ENCODE data around the gene FRAS1. TPM values are rescaled to one million over a fixed set of nuclear protein-coding genes. Genes with fewer than 3 reads are reported as not detected.

FRAS1 gene
- total RNA-seq, 1 experiment from 2014 or later, result 3.4 TPM

- intact Hi-C loops (cut with micrococcal nuclease), result no loop called here
- Histone ChIP-seq H4K20me1 (ENCODE audit: low read length) (no peaks in the 10 kb centered on the region), H3K9ac (ENCODE audit: low read length) (no peak overlapping the region), H3F3A (ENCODE audit: low read length, unreplicated experiment) (no peaks in the 10 kb centered on the region), H3K9me2 (replicated peaks; ENCODE audit: low read length) (no peaks in the 10 kb centered on the region), H3K4me3 (ENCODE audit: low read length) (no peak overlapping the region), H3K79me2 (ENCODE audit: low read length) (no peaks in the 10 kb centered on the region), H3K27ac (ENCODE audit: low read length) (no peak overlapping the region), H3K4me2 (ENCODE audit: low read length) (no peak overlapping the region), H3K27me3 (ENCODE audit: low read length) (no peaks in the 10 kb centered on the region), H2AFZ (ENCODE audit: low read length) (no peak overlapping the region), H3K4me1 (ENCODE audit: insufficient read depth, low read length) (peaks cover 10% of the 10 kb centered on the region), H3K36me3 (ENCODE audit: low read depth, low read length) (no peaks in the 10 kb centered on the region), H3K9me3 (ENCODE audit: low read length) (no peaks in the 10 kb centered on the region)
- ATAC-seq, result no peak
- ChIA-PET POLR2A (ENCODE audit: unreplicated experiment) (no interaction called here), CTCF (no interaction called here)
- no peak for DNase-seq
- TF ChIP-seq, protein P1, sequence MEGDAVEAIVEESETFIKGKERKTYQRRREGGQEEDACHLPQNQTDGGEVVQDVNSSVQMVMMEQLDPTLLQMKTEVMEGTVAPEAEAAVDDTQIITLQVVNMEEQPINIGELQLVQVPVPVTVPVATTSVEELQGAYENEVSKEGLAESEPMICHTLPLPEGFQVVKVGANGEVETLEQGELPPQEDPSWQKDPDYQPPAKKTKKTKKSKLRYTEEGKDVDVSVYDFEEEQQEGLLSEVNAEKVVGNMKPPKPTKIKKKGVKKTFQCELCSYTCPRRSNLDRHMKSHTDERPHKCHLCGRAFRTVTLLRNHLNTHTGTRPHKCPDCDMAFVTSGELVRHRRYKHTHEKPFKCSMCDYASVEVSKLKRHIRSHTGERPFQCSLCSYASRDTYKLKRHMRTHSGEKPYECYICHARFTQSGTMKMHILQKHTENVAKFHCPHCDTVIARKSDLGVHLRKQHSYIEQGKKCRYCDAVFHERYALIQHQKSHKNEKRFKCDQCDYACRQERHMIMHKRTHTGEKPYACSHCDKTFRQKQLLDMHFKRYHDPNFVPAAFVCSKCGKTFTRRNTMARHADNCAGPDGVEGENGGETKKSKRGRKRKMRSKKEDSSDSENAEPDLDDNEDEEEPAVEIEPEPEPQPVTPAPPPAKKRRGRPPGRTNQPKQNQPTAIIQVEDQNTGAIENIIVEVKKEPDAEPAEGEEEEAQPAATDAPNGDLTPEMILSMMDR (conservative IDR thresholded peaks at IDR 0.05; ENCODE audit: low read depth, low read length), result no peak
- TF ChIP-seq EZH2phosphoT487 (IDR thresholded peaks at IDR 0.05; ENCODE audit: borderline replicate concordance, low read length) (no peak), EZH2 (IDR thresholded peaks at IDR 0.05; ENCODE audit: low read length, unreplicated experiment) (no peak)
- BruUV-seq (replicated peaks), result no TSS peak
Observed at GRCh38 chr4:78372355-78372988, 315.3 kb downstream of the FRAS1 start.

- ChIA-PET CTCF (no interaction called here), POLR2A (ENCODE audit: unreplicated experiment) (no interaction called here)
- H3K4me3 ChIP-seq (ENCODE audit: low read length), result no peak overlapping the region
- DNase-seq, result no peak
- H3K27ac ChIP-seq (ENCODE audit: low read length), result no peak overlapping the region
- TF ChIP-seq EZH2 (IDR thresholded peaks at IDR 0.05; ENCODE audit: low read length, unreplicated experiment) (no peak), EZH2phosphoT487 (IDR thresholded peaks at IDR 0.05; ENCODE audit: borderline replicate concordance, low read length) (no peak)
- TF ChIP-seq, protein P1 (conservative IDR thresholded peaks at IDR 0.05; ENCODE audit: low read depth, low read length), result no peak
- no peaks in the 10 kb centered on the region for H3K27me3 ChIP-seq (ENCODE audit: low read length)
- no peak overlapping the region for H2AFZ ChIP-seq (ENCODE audit: low read length)
- H3K4me1 ChIP-seq (ENCODE audit: insufficient read depth, low read length), result no peaks in the 10 kb centered on the region; the same call in 1 of the 2 replicates
- H3K9ac ChIP-seq (ENCODE audit: low read length), result no peak overlapping the region
- no peak overlapping the region for H3K4me2 ChIP-seq (ENCODE audit: low read length)
- H4K20me1 ChIP-seq (ENCODE audit: low read length), result no peaks in the 10 kb centered on the region
- no TSS peak for BruUV-seq (replicated peaks)
- H3K79me2 ChIP-seq (ENCODE audit: low read length), result no peaks in the 10 kb centered on the region
- H3F3A ChIP-seq (ENCODE audit: low read length, unreplicated experiment), result no peaks in the 10 kb centered on the region
- no peaks in the 10 kb centered on the region for H3K36me3 ChIP-seq (ENCODE audit: low read depth, low read length)
- H3K9me3 ChIP-seq (ENCODE audit: low read length), result no peaks in the 10 kb centered on the region
- ATAC-seq, result no peak
- intact Hi-C loops (cut with micrococcal nuclease), result no loop called here
- H3K9me2 ChIP-seq (replicated peaks; ENCODE audit: low read length), result no peaks in the 10 kb centered on the region
Observed at GRCh38 chr4:78377555-78377954, 320.4 kb downstream of the FRAS1 start.

- Histone ChIP-seq H3K4me3 (ENCODE audit: low read length) (no peak overlapping the region), H3K79me2 (ENCODE audit: low read length) (no peaks in the 10 kb centered on the region), H3K27ac (ENCODE audit: low read length) (no peak overlapping the region), H3K27me3 (ENCODE audit: low read length) (no peaks in the 10 kb centered on the region), H3K9ac (ENCODE audit: low read length) (no peak overlapping the region), H3K4me1 (ENCODE audit: insufficient read depth, low read length) (no peaks in the 10 kb centered on the region; the same call in 1 of the 2 replicates), H3K9me3 (ENCODE audit: low read length) (no peaks in the 10 kb centered on the region), H3K9me2 (replicated peaks; ENCODE audit: low read length) (no peaks in the 10 kb centered on the region), H3K4me2 (ENCODE audit: low read length) (peak overlapping the region; percentile 2; the same call in 1 of the 2 replicates), H2AFZ (ENCODE audit: low read length) (no peak overlapping the region), H3K36me3 (ENCODE audit: low read depth, low read length) (no peaks in the 10 kb centered on the region), H3F3A (ENCODE audit: low read length, unreplicated experiment) (no peaks in the 10 kb centered on the region), H4K20me1 (ENCODE audit: low read length) (no peaks in the 10 kb centered on the region)
- ATAC-seq, result no peak; the same call in 1 of the 2 replicates
- intact Hi-C loops (cut with micrococcal nuclease), result no loop called here
- CTCF ChIA-PET, result interaction anchor here (0.6 kb wide), 1 partner anchor 19 kb away, joined by 3 read pairs; no protein-coding TSS in a partner anchor
- TF ChIP-seq EZH2 (IDR thresholded peaks at IDR 0.05; ENCODE audit: low read length, unreplicated experiment), result no peak
- no peak for TF ChIP-seq EZH2phosphoT487 (IDR thresholded peaks at IDR 0.05; ENCODE audit: borderline replicate concordance, low read length)
- TF ChIP-seq, protein P1 (conservative IDR thresholded peaks at IDR 0.05; ENCODE audit: low read depth, low read length), result no peak
- peak; percentile 5 for DNase-seq
- POLR2A ChIA-PET (ENCODE audit: unreplicated experiment), result no interaction called here
- BruUV-seq (replicated peaks), result no TSS peak
Observed at GRCh38 chr4:78379040-78379439, 321.9 kb downstream of the FRAS1 start.

All from PC-3 (cell line).